ENCODE results near the gene SPEN.

GRCh38 chr1:15965228-15965767 is 117.8 kb downstream of the SPEN start:
- TF ChIP-seq CTCF (IDR thresholded peaks at IDR 0.05) (no peak), POLR2AphosphoS5 (IDR thresholded peaks at IDR 0.05; ENCODE audit: low read depth, low read length) (no peak)
